HepG2 (cell line): ENCODE results near the gene COX4I2. TPM values are rescaled to one million over a fixed set of nuclear protein-coding genes. Genes with fewer than 3 reads are reported as not detected.

Experiments used
- ATAC-seq: fragments of 200-7000 bp; cut with Tn5 transposase; 3 replicates; pipeline ENCODE4 v1.9.1; 2020; ENCODE audit warnings: mild to moderate bottlenecking, moderate library complexity
- BruUV-seq: library from RNA; stranded (reverse); fragments of 400-500 nt; replicated peaks from 2 replicates; lab custom pipeline; 2021; lab: Mats Ljungman, UMichigan
- CTCF ChIA-PET: fragments of 300-600 bp; formaldehyde crosslinking; extraction: SDS; loops from one replicate; lab custom pipeline; 2021; ENCODE audit warnings: low total read pairs, inconsistent platforms, low intra/inter-chr PET ratio; lab: Yijun Ruan, JAX
- POLR2A ChIA-PET: fragments of 350-600 bp; sonication (Branson Sonifier 250); formaldehyde crosslinking; loops from one replicate; lab custom pipeline; 2020; ENCODE audit warnings: antibody characterized with exemption, inconsistent platforms; lab: Yijun Ruan, JAX
- DNase-seq: peaks from one replicate; pipeline ENCODE4 v3.0.0-alpha.2; 2015; ENCODE audit warnings: low spot score
- FAIRE-seq: peaks from 3 replicates; lab custom pipeline; 2011; peaks lifted over from hg19 to GRCh38; lab: Jason Lieb, UNC
- H2AFZ ChIP-seq: one replicate; pipeline ENCODE4 v1.6.1; 2011; ENCODE audit warnings: low read length, inconsistent platforms
- H3K27ac ChIP-seq: fragments of 300-600 bp; 3 replicates; pipeline ENCODE4 v1.8.0; 2011; ENCODE audit warnings: mixed run types, mild to moderate bottlenecking, mixed read lengths, low read length, inconsistent platforms; ENCODE audit not compliant: insufficient read depth; ENCODE audit errors: extremely low read length
- H3K27me3 ChIP-seq, 2 experiments: fragments of 200-600 bp in 1 of 2; 2 replicates in 1 of 2; 3 replicates in 1 of 2; pipeline versions ENCODE4 v1.6.0 to v1.8.0; 2011; ENCODE audit warnings: low read length in 2 of 2, mild to moderate bottlenecking in 2 of 2, moderate library complexity in 2 of 2, inconsistent platforms in 1 of 2; ENCODE audit not compliant: insufficient read depth in 2 of 2, control insufficient read depth in 1 of 2
- H3K36me3 ChIP-seq, 2 experiments: fragments of 200-600 bp in 1 of 2; replicated peaks in 1 of 2; 2 replicates in 1 of 2; 3 replicates in 1 of 2; pipeline versions ENCODE4 v1.5.1 to v1.8.0; 2011; ENCODE audit warnings: low read length in 2 of 2, inconsistent platforms in 1 of 2; ENCODE audit not compliant: insufficient read depth in 2 of 2, control insufficient read depth in 1 of 2
- H3K4me1 ChIP-seq: 2 replicates; pipeline ENCODE4 v1.5.1; 2012; ENCODE audit warnings: low read length, inconsistent platforms; ENCODE audit not compliant: insufficient read depth
- H3K4me2 ChIP-seq: 2 replicates; pipeline ENCODE4 v1.6.0; 2011; ENCODE audit warnings: low read depth, low read length, inconsistent platforms
- H3K4me3 ChIP-seq, 3 experiments: fragments of 200-600 bp in 1 of 3; sonication (generic), shearing (Covaris generic) in 1 of 3; replicated peaks in 1 of 3; 2 replicates each; pipeline ENCODE4 v1.5.1; 2011 to 2016; ENCODE audit warnings: low read length in 3 of 3, inconsistent platforms in 2 of 3, low read depth in 2 of 3, mild to moderate bottlenecking in 2 of 3, control low read depth in 1 of 3, mixed read lengths in 1 of 3; ENCODE audit not compliant: insufficient read depth in 1 of 3
- H3K79me2 ChIP-seq: one replicate; pipeline ENCODE4 v1.6.1; 2011; ENCODE audit warnings: low read length, inconsistent platforms; ENCODE audit not compliant: insufficient read depth
- H3K9ac ChIP-seq: 2 replicates; pipeline ENCODE4 v1.6.0; 2011; ENCODE audit warnings: mild to moderate bottlenecking, low read depth, low read length, inconsistent platforms; ENCODE audit not compliant: insufficient read depth
- H3K9me3 ChIP-seq: 2 replicates; pipeline ENCODE4 v1.5.1; 2012; ENCODE audit warnings: mild to moderate bottlenecking, low read length
- H4K20me1 ChIP-seq: 2 replicates; pipeline ENCODE4 v1.6.0; 2011; ENCODE audit warnings: inconsistent platforms, mild to moderate bottlenecking, low read length, moderate library complexity; ENCODE audit not compliant: insufficient read depth
- ARID5B ChIP-seq: IDR thresholded peaks from 2 replicates; pipeline ENCODE4 v1.4.0; 2020; ENCODE audit warnings: mild to moderate bottlenecking, missing genetic modification reagents
- HMGXB4 ChIP-seq, 2 experiments: sonication (generic) in 1 of 2; formaldehyde crosslinking in 1 of 2; IDR thresholded peaks; 2 replicates each; pipeline versions ENCODE4 v1.4.0 to v1.6.1; 2018 to 2020; ENCODE audit warnings: missing genetic modification reagents in 2 of 2, borderline replicate concordance in 1 of 2, low read depth in 1 of 2, mild to moderate bottlenecking in 1 of 2, missing biosample characterization in 1 of 2
- KDM4B ChIP-seq: sonication (generic); formaldehyde crosslinking; IDR thresholded peaks from 2 replicates; pipeline ENCODE4 v1.4.0; 2020; ENCODE audit warnings: missing genetic modification reagents
- MTF2 ChIP-seq: sonication (generic); formaldehyde crosslinking; IDR thresholded peaks from 2 replicates; pipeline ENCODE4 v1.5.0; 2020; ENCODE audit warnings: missing genetic modification reagents, borderline replicate concordance
- POGZ ChIP-seq: sonication (generic); formaldehyde crosslinking; IDR thresholded peaks from 2 replicates; pipeline ENCODE4 v1.4.0; 2020; ENCODE audit warnings: mild to moderate bottlenecking, missing genetic modification reagents
- RBM39 ChIP-seq: fragments of 200-400 bp; formaldehyde crosslinking; IDR thresholded peaks from one replicate; pipeline ENCODE4 v1.6.1; 2018; ENCODE audit warnings: antibody characterized with exemption, mild to moderate bottlenecking, low read depth, low read length; ENCODE audit not compliant: poor library complexity, severe bottlenecking
- YEATS2 ChIP-seq: sonication (generic); formaldehyde crosslinking; IDR thresholded peaks from 2 replicates; pipeline ENCODE4 v1.4.0; 2020; ENCODE audit warnings: missing genetic modification reagents, borderline replicate concordance
- ZBTB20 ChIP-seq: sonication (generic); formaldehyde crosslinking; IDR thresholded peaks from 2 replicates; pipeline ENCODE4 v1.8.1; 2023; ENCODE audit warnings: missing genetic modification reagents, low read depth, mild to moderate bottlenecking, borderline replicate concordance
- ZC3H4 ChIP-seq: sonication (generic); formaldehyde crosslinking; IDR thresholded peaks from 2 replicates; pipeline ENCODE4 v1.4.0; 2020; ENCODE audit warnings: missing genetic modification reagents, borderline replicate concordance
- ZNF780A ChIP-seq: sonication (generic); formaldehyde crosslinking; IDR thresholded peaks from 2 replicates; pipeline ENCODE4 v1.8.0; 2022; ENCODE audit warnings: mild to moderate bottlenecking, missing genetic modification reagents, moderate library complexity
- ZSCAN25 ChIP-seq: sonication (generic); formaldehyde crosslinking; IDR thresholded peaks from 2 replicates; pipeline ENCODE4 v1.8.0; 2022; ENCODE audit warnings: mild to moderate bottlenecking, missing genetic modification reagents
- WGBS: methylation state at CpG from one replicate; pipeline ENCODE4 v1.1.6; 2017; ENCODE audit warnings: low lambda C conversion rate; 5-methylcytosine and 5-hydroxymethylcytosine counted together
- in situ Hi-C: cut with HindIII; loops from 2 replicates; pipeline ENCODE4 v1.10.0; 2017; ENCODE audit warnings: low pct_unique_long_range_greater_than_20kb; ENCODE audit not compliant: extremely low pct_ligation_motif_present
- intact Hi-C: fragments of 100-400 bp; cut with micrococcal nuclease; formaldehyde crosslinking; loops from one replicate; pipeline ENCODE4 v1.10.0; 2022; ENCODE audit not compliant: unreplicated experiment
- polyA plus RNA-seq, 8 experiments: library from polyadenylated mRNA; depleted of rRNA in 3 of 8; stranded (reverse) in 7 of 8; unstranded in 1 of 8; fragments of >200 nt; fragmentation: Illumina TruSeq in 4 of 8; extraction: Trizol in 4 of 8; gene quantifications; 2 replicates each; pipeline versions ENCODE4 v1.2.1 to v1.2.3, GENCODE V29; 2011 to 2016; ENCODE audit warnings: low read depth in 4 of 8, missing spikeins in 1 of 8, mixed read lengths in 1 of 8; ENCODE audit not compliant: insufficient read depth in 1 of 8
- total RNA-seq, 5 experiments: library from RNA; depleted of rRNA; stranded (reverse); fragments of >200 nt; fragmentation: Illumina TruSeq; extraction: Trizol; gene quantifications; 2 replicates each; pipeline ENCODE4 v1.2.3, GENCODE V29; 2016; ENCODE audit warnings: low read depth in 1 of 5
- TF ChIP-seq, protein P1 (sequence below): IDR thresholded peaks from 2 replicates; pipeline ENCODE4 v1.6.1; 2016; ENCODE audit warnings: low read depth, control low read depth

COX4I2 gene
- total and polyA plus RNA-seq, 2 of the 13 experiments (the other 11 are each of a cell fraction or from before 2014, with no cell fraction given): 1.1 TPM; not detected in 1

- TF ChIP-seq RBM39 (no peak), KDM4B (no peak), ZNF780A (CRISPR knock-in tag) (0 out of 2 replicates have a peak, but pooled peaks have one; percentile 57), ZSCAN25 (CRISPR knock-in tag) (peak; percentile 46; the same call in 1 of the 2 replicates), MTF2 (CRISPR knock-in tag) (0 out of 2 replicates have a peak, but pooled peaks have one; percentile 18), ZC3H4 (CRISPR knock-in tag) (peak; percentile 25; the same call in 1 of the 2 replicates)
These were observed 43.6 kb upstream of the COX4I2 start (continued) for GRCh38 chr20:31594002-31594557.

- Histone ChIP-seq H3K27ac (peak overlapping the region; percentile 90), H3K4me3 (peak overlapping the region; percentile 48 to 74 (median 63)), H3K79me2 (peaks cover 17% of the 10 kb centered on the region), H3K9ac (peak overlapping the region; percentile 78), H3K27me3 (no peaks in the 10 kb centered on the region; a peak in 1 of 5 replicates), H3K9me3 (no peaks in the 10 kb centered on the region), H3K4me1 (peaks cover 67% of the 10 kb centered on the region), H3K36me3 (no peaks in the 10 kb centered on the region), H2AFZ (no peak overlapping the region), H3K4me2 (peak overlapping the region; percentile 78), H4K20me1 (no peaks in the 10 kb centered on the region)
- DNase-seq (peak; percentile 97), FAIRE-seq (peak; percentile 65), ATAC-seq (peak; percentile 57)
- CTCF ChIA-PET: interaction anchor here (0.6 to 1.5 kb wide), 3 partner anchors 17 to 32 kb away, joined by 3 to 8 read pairs (median 3); no protein-coding TSS in a partner anchor
- intact Hi-C loops (loop anchor here (2.0 kb wide), 1 partner anchor 16 kb away; no protein-coding TSS in a partner anchor), in situ Hi-C loops (no loop called here)
- POLR2A ChIA-PET: interaction anchor here (0.7 to 4.2 kb wide), 8 partner anchors 12 to 102 kb away, joined by 3 to 183 read pairs (median 6); partner anchors contain the start of gene ID1
- 30% methylated on average over 11 of the region's 11 CpGs for WGBS
- BruUV-seq: TSS peak; percentile 68
- TF ChIP-seq ZBTB20: peak; percentile 18; the same call in 1 of the 2 replicates
- TF ChIP-seq HMGXB4 (CRISPR knock-in tag; IDR thresholded peaks at IDR 0.05; ENCODE audit: borderline replicate concordance in 1 of 2, low read depth in 1 of 2): peak; percentile 6 to 83; a peak in 2 of 4 replicates
- TF ChIP-seq YEATS2 (CRISPR knock-in tag): no peak
- TF ChIP-seq, protein P1, sequence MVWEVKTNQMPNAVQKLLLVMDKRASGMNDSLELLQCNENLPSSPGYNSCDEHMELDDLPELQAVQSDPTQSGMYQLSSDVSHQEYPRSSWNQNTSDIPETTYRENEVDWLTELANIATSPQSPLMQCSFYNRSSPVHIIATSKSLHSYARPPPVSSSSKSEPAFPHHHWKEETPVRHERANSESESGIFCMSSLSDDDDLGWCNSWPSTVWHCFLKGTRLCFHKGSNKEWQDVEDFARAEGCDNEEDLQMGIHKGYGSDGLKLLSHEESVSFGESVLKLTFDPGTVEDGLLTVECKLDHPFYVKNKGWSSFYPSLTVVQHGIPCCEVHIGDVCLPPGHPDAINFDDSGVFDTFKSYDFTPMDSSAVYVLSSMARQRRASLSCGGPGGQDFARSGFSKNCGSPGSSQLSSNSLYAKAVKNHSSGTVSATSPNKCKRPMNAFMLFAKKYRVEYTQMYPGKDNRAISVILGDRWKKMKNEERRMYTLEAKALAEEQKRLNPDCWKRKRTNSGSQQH (CRISPR knock-in tag): no peak
- no peak; the same call in 1 of the 2 replicates for TF ChIP-seq POGZ (CRISPR knock-in tag)
- TF ChIP-seq ARID5B (CRISPR knock-in tag): peak; percentile 57; the same call in 1 of the 2 replicates
These were observed 42.9 kb upstream of the COX4I2 start for GRCh38 chr20:31594558-31595379.
